Muscle of leg (tissue), 11 donors: Measurements from ENCODE around the gene TMA7. TPM values are rescaled to one million over a fixed set of nuclear protein-coding genes. Genes with fewer than 3 reads are reported as not detected.
"Not testable (repeated sequence)": the region's sequence is repeated elsewhere in the genome, so short reads cannot be mapped to it uniquely, and the experiment has no call there.

Source experiments
- DNase-seq: peaks from one replicate; pipeline ENCODE4 v3.0.0; 2013
- H3K27ac ChIP-seq: one replicate; pipeline ENCODE4 v1.5.1; 2013; ENCODE audit warnings: mild to moderate bottlenecking, low read length, control low read depth
- H3K27me3 ChIP-seq: one replicate; pipeline ENCODE4 v1.6.1; 2013; ENCODE audit warnings: low read length; ENCODE audit not compliant: control insufficient read depth, insufficient read depth
- H3K36me3 ChIP-seq: one replicate; pipeline ENCODE4 v1.6.1; 2013; ENCODE audit warnings: low read length; ENCODE audit not compliant: control insufficient read depth, insufficient read depth
- H3K4me1 ChIP-seq: one replicate; pipeline ENCODE4 v1.6.1; 2013; ENCODE audit warnings: low read length; ENCODE audit not compliant: control insufficient read depth, insufficient read depth
- H3K4me3 ChIP-seq: one replicate; pipeline ENCODE4 v1.5.1; 2013; ENCODE audit warnings: low read length, control low read depth
- H3K9me3 ChIP-seq: replicated peaks from 2 replicates; pipeline ENCODE4 v1.6.1; 2013; ENCODE audit warnings: low read depth, low read length; ENCODE audit not compliant: control insufficient read depth
- WGBS: methylation state at CpG from one replicate; pipeline ENCODE4 v1.1.5; 2013; ENCODE audit warnings: missing lambda C conversion rate; ENCODE audit not compliant: insufficient coverage; 5-methylcytosine and 5-hydroxymethylcytosine counted together
- polyA plus RNA-seq, 8 donors: library from polyadenylated mRNA; unstranded; fragments of 120-200 nt; gene quantifications; one replicate each; pipeline versions ENCODE4 v1.2.1 to v1.2.3, GENCODE V29; 2013; ENCODE audit warnings: inconsistent platforms in 1 of 8, low replicate concordance in 1 of 8; ENCODE audit not compliant: insufficient read length in 8 of 8, insufficient read depth in 1 of 8
- total RNA-seq: library from RNA; stranded (reverse); fragments of 120-200 nt; gene quantifications from one replicate; pipeline ENCODE4 v1.2.4, GENCODE V29; 2013

TMA7 gene
- total and polyA plus RNA-seq, 9 donors, result 170 to 391 (median 214) TPM

DNA sequence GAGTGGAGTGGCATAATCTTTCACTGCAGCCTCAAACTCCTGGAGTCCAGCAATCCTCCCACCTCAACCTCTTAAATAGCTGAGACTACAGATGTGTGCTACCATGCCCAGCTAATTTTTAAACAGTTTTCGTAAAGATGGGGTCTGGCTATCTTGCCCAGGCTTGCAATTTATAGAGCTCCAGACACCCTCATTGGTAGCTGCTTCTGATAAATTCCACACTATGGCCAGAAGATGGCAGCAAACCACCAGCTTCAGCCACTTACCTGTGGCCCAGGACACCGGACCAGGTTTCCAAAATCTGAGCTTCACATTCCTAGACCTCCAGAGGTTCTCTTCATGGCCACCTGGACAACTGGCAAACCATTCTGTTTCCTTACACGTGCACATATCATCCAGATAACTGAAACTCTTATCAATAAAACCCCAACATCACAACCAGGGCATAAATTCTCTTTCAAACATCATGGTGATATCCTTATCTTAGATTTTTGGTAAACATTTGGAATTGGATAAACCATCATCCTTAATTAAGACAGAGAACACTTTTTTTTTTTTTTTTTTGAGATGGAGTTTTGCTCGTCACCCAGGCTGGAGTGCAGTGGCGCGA lies 39.1 kb upstream of the TMA7 start:
- peak; percentile 70 for DNase-seq
- H3K9me3 ChIP-seq, result no peaks in the 10 kb centered on the region
- H3K4me3 ChIP-seq, result no peak overlapping the region
- H3K4me1 ChIP-seq, result no peaks in the 10 kb centered on the region
- H3K27me3 ChIP-seq, result no peaks in the 10 kb centered on the region
- H3K36me3 ChIP-seq, result peaks cover 21% of the 10 kb centered on the region
- no peak overlapping the region for H3K27ac ChIP-seq
- WGBS, result 75% methylated on average over 4 of the region's 6 CpGs

DNA sequence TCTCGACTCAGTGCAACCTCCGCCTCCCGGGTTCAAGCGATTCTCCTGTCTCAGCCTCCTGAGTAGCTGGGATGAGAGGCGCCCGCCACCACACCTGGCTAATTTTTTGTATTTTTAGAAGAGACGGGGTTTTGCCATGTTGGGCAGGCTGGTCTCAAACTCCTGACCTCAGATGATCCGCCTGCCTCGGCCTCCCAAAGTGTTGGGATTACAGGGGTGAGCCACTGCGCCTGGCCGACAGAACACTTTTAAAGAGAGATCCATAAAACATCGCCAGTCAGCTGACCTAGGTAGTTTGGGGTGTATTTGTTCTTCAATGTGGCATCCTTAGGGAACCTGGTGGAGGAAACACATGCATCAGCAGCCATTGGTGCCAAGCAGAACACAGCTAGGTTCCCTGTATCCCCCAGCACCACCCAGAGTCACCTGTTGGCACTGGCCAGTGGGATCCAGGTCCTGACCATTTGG lies 38.6 kb upstream of the TMA7 start:
- H3K27ac ChIP-seq, DNase-seq, H3K4me1 ChIP-seq, H3K27me3 ChIP-seq, H3K9me3 ChIP-seq, H3K4me3 ChIP-seq: not testable (repeated sequence)
- 90% methylated on average over 8 of the region's 12 CpGs for WGBS
- H3K36me3 ChIP-seq, result peaks cover 25% of the 10 kb centered on the region

DNA sequence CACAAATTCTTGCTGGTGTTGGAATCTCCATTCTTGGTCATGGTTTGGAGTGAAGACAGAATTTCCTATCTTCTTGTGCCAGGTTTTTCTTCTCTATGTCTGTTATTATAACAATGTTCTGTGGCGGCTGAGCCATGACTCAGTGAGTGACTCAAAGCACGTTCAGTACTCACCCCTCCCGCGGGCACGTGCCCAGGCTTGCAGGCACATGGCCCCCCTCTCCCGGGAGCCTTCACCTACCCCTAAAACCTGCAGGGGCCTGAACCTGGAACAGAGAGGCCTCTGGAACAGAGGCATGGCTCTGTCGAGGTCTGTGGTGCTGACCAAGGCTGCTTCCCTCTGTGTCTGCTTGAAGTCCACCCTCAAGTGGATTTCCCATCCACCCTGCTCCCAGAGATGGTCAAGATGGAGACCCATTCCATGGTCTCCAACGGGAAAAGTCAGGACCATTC lies 37.8 kb upstream of the TMA7 start:
- WGBS, result 71% methylated on average over 7 of the region's 8 CpGs

DNA sequence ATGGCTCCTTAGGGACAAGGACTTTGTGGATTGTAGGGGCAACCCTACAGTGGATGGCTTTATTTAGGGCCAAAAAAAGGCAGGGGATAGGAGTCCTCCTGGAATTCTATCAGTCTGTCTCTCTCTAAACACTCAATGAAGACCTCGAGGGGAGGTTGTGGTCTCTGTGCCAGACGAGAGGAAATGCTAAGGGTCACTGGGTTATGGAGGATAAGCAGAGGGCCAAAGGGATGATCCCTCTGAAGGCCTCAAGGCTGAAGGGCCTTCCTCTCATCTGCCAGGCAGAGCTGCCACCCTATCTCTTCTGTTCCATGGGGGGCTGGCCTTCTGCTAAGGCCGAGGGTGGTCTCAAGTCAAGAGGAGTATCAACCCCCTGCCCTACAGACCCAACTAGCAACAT lies 37.1 kb upstream of the TMA7 start:
- Histone ChIP-seq H3K4me3 (no peak overlapping the region), H3K27ac (no peak overlapping the region), H3K9me3 (no peaks in the 10 kb centered on the region), H3K36me3 (peaks cover 30% of the 10 kb centered on the region), H3K27me3 (no peaks in the 10 kb centered on the region), H3K4me1 (no peaks in the 10 kb centered on the region)
- DNase-seq, result peak; percentile 0
- WGBS, result 80% methylated on average over 1 of the region's 3 CpGs

More for the DNA sequence above, 37.8 kb upstream of the TMA7 start:
- Histone ChIP-seq H3K4me1 (no peaks in the 10 kb centered on the region), H3K27me3 (no peaks in the 10 kb centered on the region), H3K36me3 (peaks cover 30% of the 10 kb centered on the region), H3K4me3 (no peak overlapping the region), H3K9me3 (no peaks in the 10 kb centered on the region), H3K27ac (no peak overlapping the region)
- peak; percentile 54 for DNase-seq

DNA sequence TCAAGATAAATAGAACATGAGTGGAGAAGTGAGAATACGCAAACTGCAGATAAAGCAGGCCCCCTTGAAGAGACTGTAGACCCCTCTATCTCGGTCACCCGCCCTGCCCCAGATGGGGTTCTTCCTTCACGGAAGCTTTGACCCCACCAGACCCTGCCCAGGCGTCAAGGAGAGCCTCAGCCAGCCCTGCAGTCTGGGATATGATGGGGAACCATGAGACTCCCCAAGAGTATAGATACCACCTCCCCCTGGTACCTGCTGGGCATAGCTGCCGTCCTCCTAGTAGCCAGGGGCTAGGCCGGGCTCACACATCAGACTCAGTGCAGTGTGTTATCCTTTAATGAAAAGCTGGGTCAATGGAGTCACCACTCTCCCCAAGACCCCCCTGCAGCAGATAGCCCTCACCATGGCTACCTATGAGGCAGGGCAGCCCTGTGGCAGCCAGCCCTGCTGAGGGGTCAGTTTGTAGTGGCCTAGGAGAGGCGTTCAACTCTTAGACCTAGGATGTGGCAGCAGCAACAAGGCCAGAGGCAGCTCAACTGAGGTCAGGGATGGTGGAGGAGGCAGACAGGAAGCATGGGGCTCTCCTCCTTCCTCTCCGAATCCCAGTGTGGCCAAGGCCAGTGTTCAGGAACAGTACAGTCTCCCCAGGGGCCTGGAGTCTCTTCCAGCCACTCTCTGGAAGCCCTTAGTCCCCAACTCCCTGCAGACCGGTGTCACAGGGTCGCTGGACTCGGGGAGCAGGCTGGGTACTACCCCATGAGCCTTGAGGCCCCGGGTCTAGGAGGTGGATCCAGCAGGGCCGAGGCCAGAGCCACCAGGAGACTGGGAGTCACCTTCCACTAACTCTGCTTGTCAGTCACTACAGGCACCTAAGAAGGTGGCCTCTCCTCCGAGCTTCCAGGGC lies 36.3 kb upstream of the TMA7 start:
- 84% methylated on average over 7 of the region's 15 CpGs for WGBS
- Histone ChIP-seq H3K36me3 (peaks cover 34% of the 10 kb centered on the region), H3K4me1 (no peaks in the 10 kb centered on the region), H3K9me3 (no peaks in the 10 kb centered on the region), H3K27me3 (no peaks in the 10 kb centered on the region), H3K4me3 (no peak overlapping the region), H3K27ac (no peak overlapping the region)
- DNase-seq, result peak; percentile 0

DNA sequence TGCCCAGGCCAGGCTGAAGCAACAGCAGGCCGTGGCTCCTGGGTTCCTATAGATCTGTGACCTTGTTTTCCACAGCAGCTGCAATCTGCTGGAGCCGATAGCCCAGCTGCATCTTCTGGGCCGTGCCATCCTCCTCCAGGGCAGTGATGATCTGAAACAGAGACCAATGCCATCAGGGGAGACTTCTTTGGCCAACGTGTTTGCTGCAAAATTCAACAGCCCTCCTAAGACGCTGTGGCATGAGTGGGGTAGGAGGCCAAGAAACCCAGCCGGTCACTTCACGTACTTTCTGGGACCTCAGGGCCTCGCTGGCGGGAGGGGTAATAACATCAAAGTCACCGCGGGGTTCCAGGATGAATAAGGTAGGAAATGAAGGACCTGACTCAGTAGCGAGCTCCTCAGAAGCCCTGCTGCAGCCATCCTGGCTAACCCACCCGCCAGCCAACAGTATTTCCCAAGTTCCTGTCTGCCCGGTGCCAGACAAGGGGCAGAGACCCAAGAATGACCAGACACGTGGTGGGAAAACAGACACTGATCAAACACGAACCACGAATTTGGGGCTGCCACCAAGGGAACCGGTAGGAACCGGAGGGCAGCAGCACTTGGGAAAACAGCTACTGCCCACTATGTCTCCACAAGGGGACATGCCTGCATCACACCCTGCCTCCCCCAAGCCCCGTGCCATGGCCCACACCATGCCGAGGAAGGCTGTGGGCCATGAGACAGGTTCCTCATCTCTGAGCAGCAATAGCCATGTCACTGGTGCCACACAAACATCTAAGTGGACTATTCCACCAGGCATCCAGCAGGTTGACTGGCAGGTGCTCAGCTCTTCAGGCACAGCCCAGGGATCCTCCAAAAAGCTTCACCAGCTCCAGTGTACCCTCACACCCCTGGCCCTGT lies 35.4 kb upstream of the TMA7 start:
- no peaks in the 10 kb centered on the region for H3K27me3 ChIP-seq
- WGBS, result 89% methylated on average over 20 of the region's 21 CpGs
- H3K36me3 ChIP-seq, result peaks cover 42% of the 10 kb centered on the region
- no peaks in the 10 kb centered on the region for H3K9me3 ChIP-seq
- no peaks in the 10 kb centered on the region for H3K4me1 ChIP-seq
- no peak overlapping the region for H3K27ac ChIP-seq
- peak; percentile 0 for DNase-seq
- H3K4me3 ChIP-seq, result no peak overlapping the region

DNA sequence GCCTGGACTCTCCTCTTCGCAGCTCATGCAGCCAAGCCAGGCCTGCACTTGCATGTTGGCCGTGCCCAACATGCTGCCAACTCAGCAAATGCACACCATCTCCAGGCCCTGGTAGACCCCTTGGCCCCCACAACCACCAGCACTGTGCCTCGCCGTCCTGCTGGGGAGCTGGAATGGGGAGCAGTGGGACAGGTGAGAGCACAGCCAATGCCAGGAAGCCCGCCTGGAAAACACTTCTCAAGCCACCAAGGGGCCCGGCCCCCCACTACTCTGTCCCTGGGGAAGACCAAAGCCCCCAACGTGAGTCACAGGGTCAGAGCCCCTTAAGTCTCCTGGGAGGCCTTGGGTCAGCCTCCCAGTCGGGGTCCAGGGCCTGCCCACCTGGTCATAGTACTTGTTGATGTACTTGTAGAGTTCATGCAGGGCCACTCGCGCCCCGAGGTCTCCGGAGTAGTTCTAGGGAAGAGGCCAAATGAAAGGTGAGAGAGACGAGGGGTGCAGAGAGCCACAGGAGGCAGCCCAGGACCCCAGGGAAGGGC lies 34.6 kb upstream of the TMA7 start:
- Histone ChIP-seq H3K9me3 (no peaks in the 10 kb centered on the region), H3K4me1 (no peaks in the 10 kb centered on the region), H3K27me3 (no peaks in the 10 kb centered on the region), H3K4me3 (no peak overlapping the region), H3K27ac (no peak overlapping the region), H3K36me3 (peaks cover 49% of the 10 kb centered on the region)
- DNase-seq, result peak; percentile 1
- WGBS, result 86% methylated on average over 8 of the region's 13 CpGs

DNA sequence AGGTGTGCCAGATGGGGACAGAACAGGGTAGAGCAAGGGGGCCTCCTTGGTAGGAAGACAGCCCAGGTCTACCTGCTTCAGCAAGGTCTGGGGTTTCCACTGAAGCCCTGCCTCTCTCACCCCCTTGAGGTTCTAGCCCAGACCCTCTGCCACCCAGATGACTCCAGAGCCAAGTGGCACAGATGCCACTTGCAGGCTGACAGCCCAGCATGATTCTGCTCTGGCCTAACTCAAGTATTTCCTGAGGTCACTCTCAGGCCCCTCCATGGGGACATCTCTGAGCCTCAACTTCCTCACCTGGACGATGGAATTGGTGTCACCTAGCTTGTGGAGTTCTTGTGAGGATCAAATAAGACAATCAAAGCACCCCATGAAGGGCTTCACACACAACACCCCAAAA lies 34.1 kb upstream of the TMA7 start:
- no peak overlapping the region for H3K4me3 ChIP-seq
- WGBS, result no CpG with 5 or more reads among the region's 1 CpG
- H3K27ac ChIP-seq, result no peak overlapping the region
- no peaks in the 10 kb centered on the region for H3K27me3 ChIP-seq
- H3K36me3 ChIP-seq, result peaks cover 54% of the 10 kb centered on the region
- DNase-seq, result no peak
- H3K9me3 ChIP-seq, result no peaks in the 10 kb centered on the region
- H3K4me1 ChIP-seq, result no peaks in the 10 kb centered on the region

DNA sequence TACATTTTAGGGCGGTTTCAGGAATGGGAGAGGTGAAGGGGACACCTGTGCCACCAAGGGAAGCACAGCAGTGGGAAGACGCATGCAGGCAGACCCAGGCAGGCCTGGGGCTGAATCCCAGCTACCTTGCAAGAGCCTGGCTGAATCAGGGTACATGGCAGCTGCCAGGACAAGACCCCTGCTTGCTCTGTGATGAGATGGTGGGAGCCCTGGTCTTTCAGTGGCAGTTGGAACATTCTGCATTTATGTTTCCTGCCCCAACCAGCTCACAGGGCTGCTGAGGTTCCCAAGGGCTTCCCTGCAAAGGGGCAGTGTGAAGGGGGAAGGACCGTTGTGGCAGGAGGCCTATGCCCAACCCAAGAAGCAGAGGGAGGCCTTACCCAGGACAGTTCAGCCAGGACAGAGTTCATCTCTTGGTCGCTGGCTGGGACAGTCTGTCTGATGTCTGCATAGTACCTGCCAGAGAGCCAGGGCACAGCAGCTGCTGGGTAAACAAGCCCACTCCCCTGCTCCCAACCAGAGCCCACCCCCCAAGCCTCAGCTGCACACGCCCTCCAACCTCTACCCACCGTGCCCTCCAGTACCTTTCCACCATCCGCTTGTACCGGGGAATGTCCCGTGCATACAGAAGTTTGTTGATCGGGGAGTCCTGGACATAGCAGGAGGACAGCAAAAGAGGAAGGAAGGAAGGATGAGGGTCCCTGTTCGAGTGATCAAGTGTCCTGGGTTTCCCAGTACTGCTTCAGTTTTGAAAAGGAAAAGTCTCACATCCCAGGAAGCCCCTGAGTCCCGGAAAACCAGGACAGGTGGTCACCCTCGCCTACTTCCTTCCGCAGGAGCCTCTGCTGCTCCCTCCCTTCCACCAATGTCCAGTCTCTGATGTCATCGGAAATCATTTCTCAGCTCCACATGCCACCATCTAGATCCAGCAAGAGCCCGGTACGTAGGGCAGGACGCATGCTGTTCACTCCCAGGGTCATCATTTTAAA lies 33.3 kb upstream of the TMA7 start:
- WGBS, result 82% methylated on average over 14 of the region's 18 CpGs
- no peaks in the 10 kb centered on the region for H3K27me3 ChIP-seq
- H3K9me3 ChIP-seq, result no peaks in the 10 kb centered on the region
- H3K36me3 ChIP-seq, result peaks cover 62% of the 10 kb centered on the region
- H3K4me1 ChIP-seq, result no peaks in the 10 kb centered on the region
- DNase-seq, result peak; percentile 0
- H3K4me3 ChIP-seq, result no peak overlapping the region
- H3K27ac ChIP-seq, result no peak overlapping the region
